Mesenteric fat pad (tissue), 1 donor: ENCODE measurements around the gene LRCH3. TPM values are rescaled to one million over a fixed set of nuclear protein-coding genes. Genes with fewer than 3 reads are reported as not detected.
"Not testable (repeated sequence)": the region's sequence is repeated elsewhere in the genome, so short reads cannot be mapped to it uniquely, and the experiment has no call there.

Experiments
- DNase-seq: peaks from one replicate; pipeline ENCODE4 v3.0.0-alpha.2; 2020; ENCODE audit warnings: low spot score
- total RNA-seq: library from RNA; stranded (reverse); fragmentation: NEBNext Ultra II Directional; extraction: Animal tissue kit (Norgen Biotek cat#: 25700); gene quantifications from one replicate; pipeline ENCODE4 v1.2.1, GENCODE V29; 2021
- donor health status: DM: yes; HTN: yes; CAD: no.

LRCH3 gene
- total RNA-seq, 1 donor from 2014 or later: 48.0 TPM

DNA sequence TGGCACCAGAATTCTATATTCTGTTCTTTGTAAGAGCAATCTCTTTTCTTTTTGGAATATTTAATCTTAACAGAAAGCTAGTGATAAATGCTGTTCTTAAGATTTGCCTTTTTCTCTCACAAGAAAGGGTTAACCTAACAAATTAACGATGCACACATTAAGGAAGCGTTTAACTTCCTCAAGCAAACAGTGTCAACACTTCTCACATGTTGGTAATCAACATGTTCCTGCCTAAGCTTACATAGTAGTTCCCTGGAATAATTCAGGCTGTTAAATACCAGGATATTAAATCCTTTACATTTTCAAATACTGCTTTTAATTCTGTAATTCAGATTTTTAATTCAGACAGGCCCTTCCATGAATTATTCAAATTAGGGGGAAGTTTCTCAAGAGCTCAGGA is 91.5 kb downstream of the LRCH3 start:
- no peak for DNase-seq

GRCh38 chr3:197883541-197883940 is 92.5 kb downstream of the LRCH3 start:
- no peak for DNase-seq

DNA sequence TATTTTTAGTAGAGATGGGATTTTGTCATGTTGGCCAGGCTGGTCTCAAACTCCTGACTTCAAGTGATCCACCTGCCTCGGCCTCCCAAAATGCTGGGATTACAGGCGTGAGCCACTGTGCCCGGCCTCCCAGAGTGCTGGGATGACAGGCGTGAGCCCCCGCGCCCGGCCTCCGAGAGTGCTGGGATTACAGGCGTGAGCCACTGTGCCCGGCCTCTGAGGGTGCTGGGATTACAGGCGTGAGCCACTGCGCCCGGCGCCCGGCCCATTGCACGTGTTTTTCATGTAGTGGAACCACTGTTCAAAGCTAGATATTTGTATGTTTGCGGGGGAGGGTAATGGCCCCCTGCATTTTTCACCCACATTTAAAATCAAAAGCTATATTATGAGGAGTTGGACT is 93.3 kb downstream of the LRCH3 start:
- DNase-seq: not testable (repeated sequence)

DNA sequence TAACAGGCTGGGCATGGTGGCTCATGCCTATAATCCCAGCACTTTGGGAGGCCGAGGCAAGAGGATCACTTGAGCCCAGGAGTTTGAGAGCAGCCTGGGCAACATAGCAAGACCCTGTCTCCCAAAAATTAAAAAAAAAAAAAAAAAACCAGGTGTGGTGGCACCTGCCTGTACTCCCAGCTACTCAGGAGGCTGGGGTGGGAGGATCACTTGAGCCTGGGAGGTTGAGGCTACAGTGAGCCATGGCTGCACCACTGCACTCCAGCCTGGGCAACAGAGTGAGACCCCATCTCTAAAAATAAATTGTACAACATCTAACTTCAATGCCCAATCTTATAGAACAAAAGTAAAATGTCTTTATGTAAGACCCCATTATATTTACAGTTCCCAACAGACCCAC is 95.0 kb downstream of the LRCH3 start:
- not testable (repeated sequence) for DNase-seq

- not testable (repeated sequence) for DNase-seq
Observed at GRCh38 chr3:197887430-197888053, 96.5 kb downstream of the LRCH3 start.

GRCh38 chr3:197888511-197888910 is 97.5 kb downstream of the LRCH3 start:
- no peak for DNase-seq

GRCh38 chr3:197889204-197889930 is 98.3 kb downstream of the LRCH3 start:
- DNase-seq: no peak

GRCh38 chr3:197890693-197891092 is 99.6 kb downstream of the LRCH3 start:
- DNase-seq: no peak

DNA sequence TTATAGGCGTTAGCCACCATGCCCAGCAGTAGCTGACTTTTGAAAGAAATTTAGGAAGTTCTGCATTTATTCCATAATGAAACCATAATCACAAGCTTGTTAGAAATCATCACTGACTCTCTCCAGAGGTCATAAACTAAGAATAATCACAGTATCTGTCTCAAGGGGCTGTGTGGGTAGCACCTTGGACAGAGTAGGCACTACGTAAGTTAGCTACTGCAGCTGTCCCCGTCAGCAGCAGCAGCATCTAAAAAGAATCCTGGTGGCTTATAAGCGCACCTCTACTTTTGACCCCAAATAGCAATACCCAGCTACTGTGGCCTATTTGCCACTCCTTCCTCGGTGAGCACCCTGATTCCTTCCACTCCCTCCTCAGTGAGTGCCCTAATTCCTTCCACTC is 101.1 kb downstream of the LRCH3 start:
- DNase-seq: no peak

- no peak for DNase-seq
Observed at GRCh38 chr3:197896421-197896820, 105.4 kb downstream of the LRCH3 start.

GRCh38 chr3:197899833-197900478 is 108.9 kb downstream of the LRCH3 start:
- no peak for DNase-seq

- no peak for DNase-seq
Observed at GRCh38 chr3:197901626-197902025, 110.6 kb downstream of the LRCH3 start.

GRCh38 chr3:197906023-197906849 is 115.2 kb downstream of the LRCH3 start:
- DNase-seq: no peak

- no peak for DNase-seq
Observed at GRCh38 chr3:197906850-197907187, 115.8 kb downstream of the LRCH3 start.

DNA sequence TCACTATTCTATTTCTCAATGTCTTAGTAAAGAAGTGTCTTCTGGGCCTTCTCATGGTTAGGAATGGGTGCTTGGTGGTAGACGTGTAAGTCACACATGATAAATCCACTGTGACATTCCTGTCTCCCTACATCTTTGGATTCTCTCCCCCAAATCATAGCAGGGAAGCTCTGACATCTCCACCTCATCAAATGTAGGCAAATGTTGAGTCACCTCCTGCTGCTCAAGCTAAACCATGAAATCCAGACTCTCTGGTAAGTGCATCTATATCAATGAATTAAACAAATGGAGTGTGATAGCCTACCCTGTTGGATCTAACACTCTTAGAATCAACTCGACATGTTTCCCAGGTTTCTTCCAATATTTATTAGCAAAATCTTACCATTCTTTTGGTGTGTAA is 116.1 kb downstream of the LRCH3 start:
- DNase-seq: no peak

DNA sequence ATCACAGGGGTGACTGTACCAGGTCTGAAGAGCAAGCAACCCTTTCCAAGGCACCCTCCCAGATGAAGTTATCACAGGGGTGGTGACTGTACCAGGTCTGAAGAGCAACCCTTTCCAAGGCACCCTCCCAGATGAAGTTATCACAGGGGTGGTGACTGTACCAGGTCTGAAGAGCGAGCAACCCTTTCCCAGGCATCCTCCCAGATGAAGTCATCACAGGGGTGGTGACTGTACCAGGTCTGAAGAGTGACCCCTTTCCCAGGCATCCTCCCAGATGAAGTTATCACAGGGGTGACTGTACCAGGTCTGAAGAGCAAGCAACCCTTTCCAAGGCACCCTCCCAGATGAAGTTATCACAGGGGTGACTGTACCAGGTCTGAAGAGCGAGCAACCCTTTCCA is 117.5 kb downstream of the LRCH3 start:
- not testable (repeated sequence) for DNase-seq

- DNase-seq: no peak
Observed at GRCh38 chr3:197908957-197909701, 118.1 kb downstream of the LRCH3 start.

DNA sequence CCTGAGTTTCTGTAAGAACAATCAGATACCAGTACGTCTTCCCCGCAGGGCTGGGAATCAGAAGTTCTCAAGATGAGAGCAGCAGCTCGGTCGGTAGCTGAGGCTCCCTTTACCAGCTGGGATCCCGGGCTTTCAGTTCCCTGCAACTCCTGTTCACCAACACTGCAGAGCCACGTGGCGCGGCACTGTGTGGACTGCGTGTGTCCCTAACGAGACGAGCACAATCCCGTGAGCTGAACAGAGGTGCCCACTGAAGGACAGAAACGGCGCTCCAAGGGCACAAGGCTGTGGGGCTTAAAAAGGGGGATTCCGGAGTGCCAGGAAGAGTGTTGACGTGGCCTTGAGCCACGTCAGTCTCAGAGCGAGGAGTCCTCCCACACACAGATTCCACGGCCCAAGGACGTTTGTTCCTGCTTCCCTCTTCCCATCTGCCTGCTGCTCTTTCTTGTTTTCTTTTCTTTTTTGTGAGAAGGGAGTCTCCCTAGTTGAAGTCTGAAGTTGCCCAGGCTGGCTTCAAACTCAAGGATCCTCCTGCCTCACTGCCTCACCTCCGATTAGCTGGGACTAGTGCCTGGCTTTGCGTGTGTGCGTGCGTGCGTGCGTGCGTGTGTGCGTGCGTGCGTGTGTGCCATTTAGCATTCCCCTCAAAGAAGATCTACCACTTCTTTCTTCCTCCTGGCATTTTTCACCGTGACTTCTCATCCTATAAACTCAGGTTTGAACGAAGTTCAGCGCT is 121.9 kb downstream of the LRCH3 start:
- DNase-seq: no peak

- no peak for DNase-seq
Observed at GRCh38 chr3:197913641-197914380, 122.8 kb downstream of the LRCH3 start.
